ENCODE results near the gene EHD4. TPM values are rescaled to one million over a fixed set of nuclear protein-coding genes. Genes with fewer than 3 reads are reported as not detected.

Gene EHD4
- total and polyA plus RNA-seq, 2 donors (not counting 3 experiments of a cell fraction or from before 2014, with no cell fraction given): 96.7 to 128 TPM

DNA sequence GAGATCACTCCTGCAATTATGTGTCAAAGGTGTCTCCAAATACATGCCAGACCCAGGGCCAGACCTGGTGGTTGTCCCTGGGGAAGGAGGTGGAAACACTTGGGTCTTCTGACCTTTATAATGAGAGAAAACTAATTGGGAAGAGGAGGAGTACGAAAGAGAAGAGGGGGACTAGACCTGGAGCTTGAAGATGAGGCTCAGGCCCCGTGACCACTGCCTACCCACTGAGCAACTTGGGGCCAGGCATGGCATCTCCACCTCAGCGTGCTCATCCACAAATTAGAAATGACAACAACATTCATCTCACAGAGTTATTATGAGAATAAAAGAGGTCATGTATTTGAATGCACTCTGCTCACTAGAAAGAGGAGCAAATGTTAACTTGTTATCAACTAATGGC is 59.1 kb downstream of the EHD4 start:
- dilution Hi-C loops (cut with MboI; ENCODE audit: extremely low pct_ligation_motif_present, low sequenced_read_pairs): no loop called here
- peaks cover 12% of the 10 kb centered on the region for H3K4me1 ChIP-seq (ENCODE audit: control insufficient read depth, extremely low read depth, insufficient read depth, low read length)
- no peak for DNase-seq (ENCODE audit: low read depth, low spot score)
- ChIA-PET CTCF (interaction anchor here (1.5 kb wide), 1 partner anchor 9 kb away, joined by 6 read pairs; no protein-coding TSS in a partner anchor), POLR2A (no interaction called here)
- peaks cover 33 to 39% of the 10 kb centered on the region in 2 experiments for H3K36me3 ChIP-seq (ENCODE audit: control insufficient read depth in 2 of 2, extremely low read depth in 1 of 2, insufficient read depth in 2 of 2, low read length in 2 of 2)
- H4K20me1 ChIP-seq (replicated peaks; ENCODE audit: control insufficient read depth, extremely low read depth, insufficient read depth, low read length): no peaks in the 10 kb centered on the region
- BruUV-seq (replicated peaks): no TSS peak
- H3K27ac ChIP-seq (ENCODE audit: insufficient read depth, low read depth, low read length): no peak overlapping the region
- H2AFZ ChIP-seq (ENCODE audit: low read depth, low read length): no peak overlapping the region
- H3K9me3 ChIP-seq (replicated peaks; ENCODE audit: control insufficient read depth, insufficient read depth, low read length): no peaks in the 10 kb centered on the region
- intact Hi-C loops (cut with micrococcal nuclease): loop anchor here (10.0 kb wide), 1 partner anchor 142 kb away; no protein-coding TSS in a partner anchor
- no peak for TF ChIP-seq POLR2AphosphoS5 (IDR thresholded peaks at IDR 0.05; ENCODE audit: insufficient read depth, low read depth, low read length)
- TF ChIP-seq POLR2A (IDR thresholded peaks at IDR 0.05; ENCODE audit: low read depth, low read length): no peak
- no peak for TF ChIP-seq MYC (IDR thresholded peaks at IDR 0.05; ENCODE audit: low read depth, low read length)
- TF ChIP-seq, protein P1, sequence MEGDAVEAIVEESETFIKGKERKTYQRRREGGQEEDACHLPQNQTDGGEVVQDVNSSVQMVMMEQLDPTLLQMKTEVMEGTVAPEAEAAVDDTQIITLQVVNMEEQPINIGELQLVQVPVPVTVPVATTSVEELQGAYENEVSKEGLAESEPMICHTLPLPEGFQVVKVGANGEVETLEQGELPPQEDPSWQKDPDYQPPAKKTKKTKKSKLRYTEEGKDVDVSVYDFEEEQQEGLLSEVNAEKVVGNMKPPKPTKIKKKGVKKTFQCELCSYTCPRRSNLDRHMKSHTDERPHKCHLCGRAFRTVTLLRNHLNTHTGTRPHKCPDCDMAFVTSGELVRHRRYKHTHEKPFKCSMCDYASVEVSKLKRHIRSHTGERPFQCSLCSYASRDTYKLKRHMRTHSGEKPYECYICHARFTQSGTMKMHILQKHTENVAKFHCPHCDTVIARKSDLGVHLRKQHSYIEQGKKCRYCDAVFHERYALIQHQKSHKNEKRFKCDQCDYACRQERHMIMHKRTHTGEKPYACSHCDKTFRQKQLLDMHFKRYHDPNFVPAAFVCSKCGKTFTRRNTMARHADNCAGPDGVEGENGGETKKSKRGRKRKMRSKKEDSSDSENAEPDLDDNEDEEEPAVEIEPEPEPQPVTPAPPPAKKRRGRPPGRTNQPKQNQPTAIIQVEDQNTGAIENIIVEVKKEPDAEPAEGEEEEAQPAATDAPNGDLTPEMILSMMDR (IDR thresholded peaks at IDR 0.05; ENCODE audit: extremely low read depth in 1 of 2, insufficient read depth in 1 of 2, low read depth in 1 of 2, low read length in 2 of 2): no peak
- no peak overlapping the region for H3K4me2 ChIP-seq (ENCODE audit: insufficient read depth, low read length)
- H3K79me2 ChIP-seq (ENCODE audit: control insufficient read depth, insufficient read depth, low read length): peaks cover 90% of the 10 kb centered on the region
- no peak overlapping the region for H3K4me3 ChIP-seq (replicated peaks in 1 of 3; ENCODE audit: insufficient read depth in 1 of 3, low read depth in 1 of 3, low read length in 3 of 3)
- H3K9me1 ChIP-seq (replicated peaks; ENCODE audit: control insufficient read depth, extremely low read depth, insufficient read depth, low read length): no peaks in the 10 kb centered on the region
- no peaks in the 10 kb centered on the region for H3K27me3 ChIP-seq (ENCODE audit: control insufficient read depth in 2 of 2, insufficient read depth in 2 of 2, low read length in 2 of 2)
- no peak overlapping the region for H3K9ac ChIP-seq (replicated peaks; ENCODE audit: extremely low read depth, insufficient read depth, low read length)
- FAIRE-seq: no peak

DNA sequence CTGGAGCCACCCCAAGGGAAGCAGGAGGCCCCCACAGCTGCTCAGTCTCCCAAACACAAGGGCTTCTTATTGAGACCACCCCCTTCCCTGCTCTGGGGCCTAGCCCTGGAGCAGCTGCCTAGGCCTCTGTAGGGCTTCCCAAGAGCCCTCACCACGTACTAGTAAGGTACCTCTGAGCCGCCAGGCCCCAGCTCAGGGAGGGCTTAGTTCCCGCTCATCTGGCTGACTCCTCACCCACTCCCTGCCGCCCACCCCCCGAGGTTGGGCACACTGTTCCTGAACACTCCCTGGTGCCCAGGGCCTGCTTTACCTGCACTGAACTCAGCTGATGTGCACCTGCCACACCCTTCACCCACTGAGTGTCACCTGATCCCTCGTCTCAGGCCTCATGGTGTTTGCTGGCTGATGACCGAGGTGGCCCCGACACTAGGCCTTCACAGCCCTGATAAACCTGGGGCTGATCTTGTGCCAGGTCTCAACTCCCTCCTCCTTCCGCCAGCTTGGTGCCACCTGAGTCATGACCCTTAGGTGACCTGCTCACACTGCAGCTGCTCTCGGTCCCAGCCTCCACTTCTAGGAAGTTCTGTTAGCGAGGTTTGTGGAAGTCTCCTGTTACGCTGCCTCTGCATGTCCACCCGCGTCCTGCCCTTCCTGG is 60.5 kb downstream of the EHD4 start:
- no peak for DNase-seq (ENCODE audit: low read depth, low spot score)
- FAIRE-seq: no peak
- intact Hi-C loops (cut with micrococcal nuclease): loop anchor here (10.0 kb wide), 1 partner anchor 143 kb away; no protein-coding TSS in a partner anchor

More for the DNA sequence above, 60.5 kb downstream of the EHD4 start:
- no peak overlapping the region for H3K4me2 ChIP-seq (ENCODE audit: insufficient read depth, low read length)
- peaks cover 87% of the 10 kb centered on the region for H3K79me2 ChIP-seq (ENCODE audit: control insufficient read depth, insufficient read depth, low read length)
- H3K36me3 ChIP-seq (ENCODE audit: control insufficient read depth in 2 of 2, extremely low read depth in 1 of 2, insufficient read depth in 2 of 2, low read length in 2 of 2): peaks cover 39 to 41% of the 10 kb centered on the region in 2 experiments
- no peak overlapping the region for H2AFZ ChIP-seq (ENCODE audit: low read depth, low read length)
- H3K27ac ChIP-seq (ENCODE audit: insufficient read depth, low read depth, low read length): no peak overlapping the region
- dilution Hi-C loops (cut with MboI; ENCODE audit: extremely low pct_ligation_motif_present, low sequenced_read_pairs): no loop called here
- BruUV-seq (replicated peaks): no TSS peak
- TF ChIP-seq GATA2 (IDR thresholded peaks at IDR 0.05; ENCODE audit: insufficient read depth, insufficient read length, low read depth, low read length): no peak
- TF ChIP-seq MYC (IDR thresholded peaks at IDR 0.05; ENCODE audit: low read depth, low read length): no peak
- TF ChIP-seq JUN (IDR thresholded peaks at IDR 0.05; ENCODE audit: borderline replicate concordance, insufficient read depth, insufficient read length, low read depth): no peak
- no peak for TF ChIP-seq POLR2AphosphoS5 (IDR thresholded peaks at IDR 0.05; ENCODE audit: insufficient read depth, low read depth, low read length)
- TF ChIP-seq FOS (IDR thresholded peaks at IDR 0.05; ENCODE audit: borderline replicate concordance, insufficient read depth, low read length): no peak
- TF ChIP-seq, protein P2, sequence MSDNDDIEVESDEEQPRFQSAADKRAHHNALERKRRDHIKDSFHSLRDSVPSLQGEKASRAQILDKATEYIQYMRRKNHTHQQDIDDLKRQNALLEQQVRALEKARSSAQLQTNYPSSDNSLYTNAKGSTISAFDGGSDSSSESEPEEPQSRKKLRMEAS (IDR thresholded peaks at IDR 0.05; ENCODE audit: insufficient read depth, insufficient read length): no peak
- TF ChIP-seq POLR2A (IDR thresholded peaks at IDR 0.05; ENCODE audit: low read depth, low read length): no peak
- TF ChIP-seq EZH2 (IDR thresholded peaks at IDR 0.05; ENCODE audit: borderline replicate concordance, low read depth, low read length, severe bottlenecking): no peak
- TF ChIP-seq, protein P1 (IDR thresholded peaks at IDR 0.05; ENCODE audit: extremely low read depth in 1 of 2, insufficient read depth in 1 of 2, low read depth in 1 of 2, low read length in 2 of 2): no peak
- CTCF ChIA-PET: no interaction called here
- H4K20me1 ChIP-seq (replicated peaks; ENCODE audit: control insufficient read depth, extremely low read depth, insufficient read depth, low read length): no peaks in the 10 kb centered on the region
- no peaks in the 10 kb centered on the region for H3K27me3 ChIP-seq (ENCODE audit: control insufficient read depth in 2 of 2, insufficient read depth in 2 of 2, low read length in 2 of 2)
- peaks cover 2% of the 10 kb centered on the region for H3K4me1 ChIP-seq (ENCODE audit: control insufficient read depth, extremely low read depth, insufficient read depth, low read length)
- H3K9me3 ChIP-seq (replicated peaks; ENCODE audit: control insufficient read depth, insufficient read depth, low read length): no peaks in the 10 kb centered on the region
- H3K9ac ChIP-seq (replicated peaks; ENCODE audit: extremely low read depth, insufficient read depth, low read length): no peak overlapping the region
- no peak overlapping the region for H3K4me3 ChIP-seq (replicated peaks in 1 of 3; ENCODE audit: insufficient read depth in 1 of 3, low read depth in 1 of 3, low read length in 3 of 3)
- H3K9me1 ChIP-seq (replicated peaks; ENCODE audit: control insufficient read depth, extremely low read depth, insufficient read depth, low read length): no peaks in the 10 kb centered on the region
- POLR2A ChIA-PET: no interaction called here
